Endothelial cell of umbilical vein (primary cell): ENCODE results near the gene TMEM37. TPM values are rescaled to one million over a fixed set of nuclear protein-coding genes. Genes with fewer than 3 reads are reported as not detected.

Experiments used
- BruUV-seq: library from RNA; stranded (reverse); fragments of 400-500 nt; replicated peaks from 2 replicates; lab custom pipeline; 2021; lab: Mats Ljungman, UMichigan
- CTCF ChIA-PET: fragments of 300-600, 350-600 bp; sonication (Branson Sonifier 250); formaldehyde crosslinking; loops from one replicate; lab custom pipeline; 2021; ENCODE audit warnings: antibody characterized with exemption, inconsistent platforms; lab: Charles Lee
- POLR2A ChIA-PET: fragments of 300-600, 350-600 bp; sonication (Branson Sonifier 250); formaldehyde crosslinking; loops from one replicate; lab custom pipeline; 2021; ENCODE audit warnings: antibody characterized with exemption, inconsistent platforms; lab: Charles Lee
- DNase-seq: peaks from one replicate; pipeline ENCODE4 v3.0.0-alpha.2; 2011; ENCODE audit warnings: low read depth, low spot score
- FAIRE-seq: peaks from 2 replicates; lab custom pipeline; 2011; peaks lifted over from hg19 to GRCh38; lab: Jason Lieb, UNC
- H2AFZ ChIP-seq: 2 replicates; pipeline ENCODE4 v1.6.0; 2012; ENCODE audit warnings: low read depth, low read length, control low read depth, inconsistent platforms
- H3K27ac ChIP-seq: 2 replicates; pipeline ENCODE4 v1.5.1; 2011; ENCODE audit warnings: low read depth, mild to moderate bottlenecking, control low read depth, low read length, moderate library complexity; ENCODE audit not compliant: insufficient read depth
- H3K27me3 ChIP-seq, 2 experiments: 2 replicates each; pipeline versions ENCODE4 v1.6.0 to v1.6.1; 2011; ENCODE audit warnings: low read length in 2 of 2, mixed read lengths in 1 of 2; ENCODE audit not compliant: control insufficient read depth in 2 of 2, insufficient read depth in 2 of 2
- H3K36me3 ChIP-seq, 2 experiments: 2 replicates in 1 of 2; 3 replicates in 1 of 2; pipeline ENCODE4 v1.5.1; 2011; ENCODE audit warnings: low read length in 2 of 2, mild to moderate bottlenecking in 1 of 2, moderate library complexity in 1 of 2; ENCODE audit not compliant: control insufficient read depth in 2 of 2, insufficient read depth in 2 of 2; ENCODE audit errors: extremely low read depth in 1 of 2
- H3K4me1 ChIP-seq: 3 replicates; pipeline ENCODE4 v1.5.1; 2011; ENCODE audit warnings: mild to moderate bottlenecking, low read length; ENCODE audit not compliant: control insufficient read depth, insufficient read depth; ENCODE audit errors: extremely low read depth
- H3K4me2 ChIP-seq: 2 replicates; pipeline ENCODE4 v1.6.1; 2011; ENCODE audit warnings: low read length, control low read depth, mixed read lengths; ENCODE audit not compliant: insufficient read depth
- H3K4me3 ChIP-seq, 3 experiments: fragments of 200-600 bp in 1 of 3; sonication (generic), shearing (Covaris generic) in 1 of 3; replicated peaks in 1 of 3; 2 replicates each; pipeline ENCODE4 v1.5.1; 2011 to 2016; ENCODE audit warnings: control low read depth in 3 of 3, low read length in 3 of 3, mild to moderate bottlenecking in 2 of 3, inconsistent platforms in 1 of 3, low read depth in 1 of 3, moderate library complexity in 1 of 3; ENCODE audit not compliant: insufficient read depth in 1 of 3
- H3K79me2 ChIP-seq: 2 replicates; pipeline ENCODE4 v1.6.0; 2012; ENCODE audit warnings: low read length, inconsistent platforms; ENCODE audit not compliant: control insufficient read depth, insufficient read depth
- H3K9ac ChIP-seq: replicated peaks from 2 replicates; pipeline ENCODE3; 2011; ENCODE audit warnings: low read length, control low read depth; ENCODE audit not compliant: insufficient read depth; ENCODE audit errors: extremely low read depth
- H3K9me1 ChIP-seq: replicated peaks from 3 replicates; pipeline ENCODE4 v1.6.0; 2011; ENCODE audit warnings: mild to moderate bottlenecking, low read length; ENCODE audit not compliant: control insufficient read depth, insufficient read depth; ENCODE audit errors: extremely low read depth
- H3K9me3 ChIP-seq: replicated peaks from 2 replicates; pipeline ENCODE4 v1.5.1; 2012; ENCODE audit warnings: low read length, inconsistent platforms; ENCODE audit not compliant: control insufficient read depth, insufficient read depth
- H4K20me1 ChIP-seq: replicated peaks from 2 replicates; pipeline ENCODE3; 2011; ENCODE audit warnings: mild to moderate bottlenecking, low read length; ENCODE audit not compliant: control insufficient read depth, insufficient read depth; ENCODE audit errors: extremely low read depth
- CTCF ChIP-seq, 2 donors: IDR thresholded peaks; 1 replicate in 1 of 2; 2 replicates in 1 of 2; pipeline ENCODE4 v1.5.1; 2011; ENCODE audit warnings: low read length in 2 of 2, mild to moderate bottlenecking in 2 of 2, moderate library complexity in 2 of 2, control low read depth in 1 of 2, inconsistent platforms in 1 of 2, low read depth in 1 of 2; ENCODE audit not compliant: insufficient read depth in 1 of 2; ENCODE audit errors: extremely low read depth in 1 of 2
- EZH2 ChIP-seq: IDR thresholded peaks from 2 replicates; pipeline ENCODE4 v1.6.1; 2012; ENCODE audit warnings: borderline replicate concordance, low read depth, mild to moderate bottlenecking, moderate library complexity, low read length, inconsistent platforms; ENCODE audit not compliant: severe bottlenecking
- FOS ChIP-seq: IDR thresholded peaks from 2 replicates; pipeline ENCODE4 v1.6.1; 2011; ENCODE audit warnings: mild to moderate bottlenecking, low read length, moderate library complexity, borderline replicate concordance; ENCODE audit not compliant: insufficient read depth
- GATA2 ChIP-seq: IDR thresholded peaks from 2 replicates; pipeline ENCODE4 v1.7.0; 2011; ENCODE audit warnings: low read depth, mild to moderate bottlenecking, moderate library complexity, mixed read lengths, low read length; ENCODE audit not compliant: insufficient read length, insufficient read depth
- JUN ChIP-seq: IDR thresholded peaks from 2 replicates; pipeline ENCODE4 v1.6.1; 2011; ENCODE audit warnings: borderline replicate concordance, low read depth; ENCODE audit not compliant: insufficient read length, insufficient read depth
- MAX ChIP-seq: IDR thresholded peaks from 2 replicates; pipeline ENCODE4 v1.6.1; 2011; ENCODE audit not compliant: insufficient read depth, insufficient read length
- MYC ChIP-seq: IDR thresholded peaks from one replicate; pipeline ENCODE4 v1.6.1; 2011; ENCODE audit warnings: mild to moderate bottlenecking, low read depth, low read length
- POLR2A ChIP-seq: IDR thresholded peaks from 2 replicates; pipeline ENCODE4 v1.6.1; 2012; ENCODE audit warnings: low read depth, mild to moderate bottlenecking, control low read depth, low read length
- POLR2AphosphoS5 ChIP-seq: IDR thresholded peaks from 2 replicates; pipeline ENCODE4 v1.6.1; 2012; ENCODE audit warnings: low read depth, mild to moderate bottlenecking, control low read depth, low read length, moderate library complexity; ENCODE audit not compliant: insufficient read depth
- dilution Hi-C: fragments of 300-500 bp; cut with MboI; formaldehyde crosslinking; loops from one replicate; pipeline ENCODE4 v1.15.0; 2019; ENCODE audit warnings: low sequenced_read_pairs; ENCODE audit not compliant: extremely low pct_ligation_motif_present
- intact Hi-C: fragments of 100-400 bp; cut with micrococcal nuclease; formaldehyde crosslinking; loops from one replicate; pipeline ENCODE4 v1.10.0; 2022
- polyA plus RNA-seq, 4 experiments: library from polyadenylated mRNA; depleted of rRNA in 3 of 4; stranded (reverse) in 3 of 4; unstranded in 1 of 4; fragments of >200 nt; gene quantifications; 2 replicates each; pipeline versions ENCODE4 v1.2.1 to v1.2.3, GENCODE V29; 2011 to 2012; ENCODE audit warnings: missing spikeins in 1 of 4
- total RNA-seq: library from RNA; stranded (reverse); gene quantifications from 2 replicates; pipeline ENCODE4 v1.2.3, GENCODE V29; 2021

Gene TMEM37
- total and polyA plus RNA-seq, 2 donors (not counting 3 experiments of a cell fraction or from before 2014, with no cell fraction given) = 3.5 to 16.2 TPM

- Histone ChIP-seq H3K9me3 (no peaks in the 10 kb centered on the region), H3K9ac (no peak overlapping the region), H3K36me3 (no peaks in the 10 kb centered on the region), H4K20me1 (no peaks in the 10 kb centered on the region), H3K4me1 (no peaks in the 10 kb centered on the region), H2AFZ (no peak overlapping the region), H3K4me3 (no peak overlapping the region), H3K9me1 (no peaks in the 10 kb centered on the region), H3K27ac (no peak overlapping the region), H3K4me2 (no peak overlapping the region), H3K79me2 (no peaks in the 10 kb centered on the region), H3K27me3 (peaks cover 0 to 2% of the 10 kb centered on the region in 2 experiments)
- no TSS peak for BruUV-seq
- intact Hi-C loops (no loop called here), dilution Hi-C loops (no loop called here)
- DNase-seq = no peak
- CTCF ChIA-PET = interaction anchor here (1.1 to 1.4 kb wide), 2 partner anchors 9 to 34 kb away, joined by 3 to 6 read pairs; no protein-coding TSS in a partner anchor
- no peak for TF ChIP-seq POLR2A
- TF ChIP-seq EZH2 = no peak
- no peak for TF ChIP-seq JUN
- no peak for TF ChIP-seq MYC
- no peak for TF ChIP-seq POLR2AphosphoS5
- no peak for TF ChIP-seq FOS
- no peak for TF ChIP-seq GATA2
- TF ChIP-seq CTCF (IDR thresholded peaks at IDR 0.05; ENCODE audit: extremely low read depth in 1 of 2, insufficient read depth in 1 of 2, low read depth in 1 of 2, low read length in 2 of 2) = no peak
- TF ChIP-seq MAX = no peak
- FAIRE-seq = no peak
- POLR2A ChIA-PET = no interaction called here
Measured at GRCh38 chr2:119442226-119442619, 10.6 kb downstream of the TMEM37 start.
